Spleen (tissue), 7 donors: Measurements from ENCODE around the gene LGALSL.

Experiments
- CTCF ChIP-seq, 11 experiments: fragments of 200-600 bp in 7 of 11; fragments of 450-650 bp in 4 of 11; sonication (generic) in 4 of 11; IDR thresholded peaks in 8 of 11; conservative IDR thresholded peaks in 3 of 11; 1 replicate in 7 of 11; 2 replicates in 4 of 11; pipeline versions ENCODE4 v1.4.0 to v1.8.0; 2016 to 2021; ENCODE audit warnings: antibody characterized with exemption in 11 of 11, inconsistent platforms in 4 of 11, mild to moderate bottlenecking in 1 of 11
- POLR2A ChIP-seq, 3 donors: fragments of 450-650 bp; IDR thresholded peaks; one replicate each; pipeline ENCODE4 v1.5.1; 2017; ENCODE audit warnings: antibody characterized with exemption in 3 of 3, mild to moderate bottlenecking in 1 of 3
- POLR2AphosphoS5 ChIP-seq, 3 donors: sonication (generic); formaldehyde crosslinking; IDR thresholded peaks; one replicate each; pipeline ENCODE4 v1.5.1; 2017; ENCODE audit warnings: antibody characterized with exemption in 3 of 3
- donor health status: DM: no; HTN: no; CAD: no; lungs with moderate emphysema.
- donor health status: DM: no; HTN: no; CAD: no.
- donor health status: DM: no; HTN: no; CAD: no.

DNA sequence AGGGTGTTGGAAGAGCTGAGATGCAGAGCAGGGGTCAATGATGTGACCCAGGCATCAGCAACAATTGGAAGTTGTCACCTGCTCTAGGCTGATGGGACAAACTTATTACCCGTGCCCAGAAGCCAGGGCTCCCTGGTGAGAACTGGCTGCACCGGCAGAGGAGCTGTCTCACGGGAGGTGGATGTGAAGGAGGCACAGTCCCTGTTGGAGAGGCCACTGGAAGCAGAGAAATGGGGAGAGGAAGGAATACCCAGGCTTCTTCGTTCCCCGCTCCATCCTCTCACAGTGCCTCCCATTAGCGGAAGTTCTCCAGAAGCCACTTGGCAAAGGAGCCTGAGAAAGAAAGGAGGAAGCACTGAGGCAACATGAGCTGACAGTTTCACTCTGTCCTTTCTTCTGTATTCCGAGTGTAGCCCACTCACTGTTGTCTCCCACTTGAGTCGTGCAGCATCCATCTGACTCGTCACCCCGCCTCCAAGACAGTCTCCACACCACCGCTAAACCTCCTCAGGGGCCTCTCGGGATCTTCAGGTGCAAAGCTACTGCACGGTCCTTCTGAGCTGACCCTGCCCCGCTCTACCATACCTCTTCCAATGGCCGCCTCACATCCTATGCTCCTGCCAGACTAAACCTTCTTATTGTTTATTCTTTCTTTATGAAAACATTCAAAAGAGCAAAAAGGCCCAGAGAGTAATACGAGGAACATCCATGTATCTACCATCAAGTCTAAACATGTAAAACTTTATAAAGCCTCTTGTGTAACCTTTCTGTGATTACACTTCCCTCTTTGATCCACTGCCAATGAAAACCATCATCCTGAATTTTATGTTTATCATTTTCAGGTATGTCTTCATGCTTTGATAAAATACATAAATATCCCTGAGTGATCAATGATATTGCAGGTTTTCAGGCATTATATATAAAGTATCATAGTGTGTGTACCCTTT lies 51.1 kb downstream of the LGALSL start:
- TF ChIP-seq CTCF (IDR thresholded peaks at IDR 0.05 in 8 of 11, conservative IDR thresholded peaks at IDR 0.05 in 3 of 11), result no peak
- no peak for TF ChIP-seq POLR2A (IDR thresholded peaks at IDR 0.05)
- no peak for TF ChIP-seq POLR2AphosphoS5 (IDR thresholded peaks at IDR 0.05)
